Activated T-cell treated with anti-CD3 and anti-CD28 coated beads for 4 hours (primary cell): ENCODE results near the gene TSTD2.
"Not testable (repeated sequence)": the region's sequence is repeated elsewhere in the genome, so short reads cannot be mapped to it uniquely, and the experiment has no call there.

Source experiments
- DNase-seq: peaks from one replicate; pipeline ENCODE4 v3.0.0-alpha.2; 2020

The TSTD2 gene

GRCh38 chr9:97581590-97581989, 51.6 kb downstream of the TSTD2 start:
- not testable (repeated sequence) for DNase-seq

DNA sequence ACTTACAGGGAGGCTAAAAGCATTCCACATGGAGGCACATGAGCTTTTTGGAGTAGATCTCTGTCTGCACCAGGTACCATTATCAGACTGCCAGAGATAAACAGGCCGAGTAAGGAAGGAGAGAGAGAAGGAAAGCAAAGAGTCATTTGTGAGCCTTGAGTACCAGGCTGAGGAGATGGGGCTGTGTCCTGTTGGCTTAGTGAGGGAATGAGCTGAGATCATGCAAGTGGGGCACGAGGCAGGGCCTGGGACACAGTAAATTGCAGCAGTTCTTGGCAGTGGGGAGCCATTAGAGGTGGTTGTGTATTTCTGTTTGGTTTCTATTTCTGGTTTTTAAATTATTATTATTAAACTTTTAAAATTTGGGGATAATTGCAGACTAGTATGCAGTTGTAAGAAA, 53.3 kb downstream of the TSTD2 start:
- DNase-seq, result no peak

DNA sequence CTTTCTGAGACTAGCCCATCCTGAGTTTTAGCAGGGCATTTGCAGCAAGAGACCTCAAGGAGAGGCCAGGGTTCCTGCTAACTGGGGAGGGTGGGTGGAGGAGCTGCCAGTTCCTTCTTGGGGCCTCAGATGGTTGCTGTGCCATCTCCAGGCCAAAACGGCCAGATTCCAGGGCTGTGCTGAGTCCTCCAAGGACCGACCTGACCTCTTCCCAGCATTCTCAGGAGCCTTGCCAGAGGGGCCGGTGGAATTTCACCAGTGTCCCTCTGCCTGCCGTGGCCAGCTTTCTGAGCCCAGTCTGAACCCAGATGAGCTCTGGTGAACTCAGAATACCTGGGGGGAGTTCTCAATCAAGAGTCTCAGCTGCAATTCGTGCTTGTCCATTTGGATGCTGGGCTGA, 54.3 kb downstream of the TSTD2 start:
- no peak for DNase-seq

- DNase-seq, result no peak
Measured at GRCh38 chr9:97577051-97577450, 56.1 kb downstream of the TSTD2 start.

DNA sequence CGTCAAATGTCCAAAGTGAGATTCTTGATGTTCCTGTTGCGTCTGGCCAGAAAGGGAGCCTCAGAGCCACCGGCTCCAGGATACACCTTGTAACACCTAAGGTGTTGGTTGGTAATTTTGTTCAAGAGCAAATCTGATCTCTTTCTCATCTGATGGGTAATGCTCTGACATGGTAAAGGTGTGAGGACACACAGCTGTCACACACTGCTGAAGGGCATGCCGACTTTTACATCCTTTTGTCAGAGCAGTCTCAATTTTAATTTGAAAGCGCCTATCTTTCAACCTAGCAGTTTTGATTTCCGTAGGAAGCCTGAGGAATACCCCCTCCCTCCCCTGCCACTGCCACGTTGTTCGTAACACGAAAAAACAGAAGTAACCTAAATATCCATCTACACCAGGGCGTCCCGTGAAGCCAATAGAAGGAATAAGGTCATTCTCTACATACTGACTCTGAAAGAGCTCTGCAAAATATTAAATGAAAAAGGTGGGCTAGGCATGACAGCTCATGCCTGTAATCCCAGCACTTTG, 57.4 kb downstream of the TSTD2 start:
- no peak for DNase-seq

DNA sequence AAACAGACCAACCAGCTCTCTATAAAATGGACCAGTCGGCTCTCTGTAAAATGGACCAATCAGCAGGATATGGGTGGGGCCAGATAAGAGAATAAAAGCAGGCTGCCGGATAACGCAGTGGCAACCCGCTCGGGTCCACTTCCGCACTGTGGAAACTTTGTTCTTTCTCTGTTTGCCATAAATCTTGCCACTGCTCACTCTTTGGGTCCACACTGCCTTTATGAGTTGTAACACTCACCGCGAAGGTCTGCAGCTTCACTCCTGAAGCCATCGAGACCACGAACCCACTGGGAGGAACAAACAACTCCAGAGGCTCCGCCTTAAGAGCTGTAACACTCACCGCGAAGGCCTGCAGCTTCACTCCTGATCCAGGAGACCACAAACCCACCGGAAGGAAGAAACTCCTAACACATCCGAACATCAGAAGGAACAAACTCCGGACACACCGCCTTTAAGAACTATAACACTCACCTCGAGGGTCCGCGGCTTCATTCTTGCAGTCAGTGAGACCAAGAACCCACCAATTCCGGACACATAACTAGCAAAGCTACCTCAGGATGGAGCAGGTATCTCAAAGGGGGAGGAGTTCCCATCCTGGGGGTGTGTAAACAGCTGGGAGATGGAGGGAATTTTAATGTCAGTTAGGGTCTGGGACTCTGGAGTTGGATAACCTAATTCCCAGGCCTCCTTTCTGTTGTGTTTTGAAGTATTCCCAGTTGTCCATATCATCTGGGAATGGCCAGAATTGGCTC, 58.1 kb downstream of the TSTD2 start:
- not testable (repeated sequence) for DNase-seq

DNA sequence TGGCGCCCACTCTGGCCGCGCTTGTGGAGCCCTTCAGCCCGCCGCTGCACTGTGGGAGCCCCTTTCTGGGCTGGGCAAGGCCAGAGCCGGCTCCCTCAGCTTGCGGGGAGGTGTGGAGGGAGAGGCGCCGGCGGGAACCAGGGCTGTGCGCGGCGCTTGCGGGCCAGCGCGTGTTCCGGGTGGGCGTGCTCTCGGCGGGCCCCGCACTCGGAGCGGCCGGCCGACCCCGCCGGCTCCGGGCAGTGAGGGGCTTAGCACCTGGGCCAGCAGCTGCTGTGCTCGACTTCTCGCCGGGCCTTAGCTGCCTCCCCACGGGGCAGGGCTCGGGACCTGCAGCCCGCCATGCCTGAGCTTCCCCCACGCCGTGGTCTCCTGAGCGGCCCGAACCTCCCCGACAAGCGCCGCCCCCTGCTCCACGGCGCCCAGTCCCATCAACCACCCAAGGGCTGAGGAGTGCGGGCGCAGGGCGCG, 59.0 kb downstream of the TSTD2 start:
- not testable (repeated sequence) for DNase-seq

- no peak for DNase-seq
Measured at GRCh38 chr9:97573482-97574073, 59.6 kb downstream of the TSTD2 start.

DNA sequence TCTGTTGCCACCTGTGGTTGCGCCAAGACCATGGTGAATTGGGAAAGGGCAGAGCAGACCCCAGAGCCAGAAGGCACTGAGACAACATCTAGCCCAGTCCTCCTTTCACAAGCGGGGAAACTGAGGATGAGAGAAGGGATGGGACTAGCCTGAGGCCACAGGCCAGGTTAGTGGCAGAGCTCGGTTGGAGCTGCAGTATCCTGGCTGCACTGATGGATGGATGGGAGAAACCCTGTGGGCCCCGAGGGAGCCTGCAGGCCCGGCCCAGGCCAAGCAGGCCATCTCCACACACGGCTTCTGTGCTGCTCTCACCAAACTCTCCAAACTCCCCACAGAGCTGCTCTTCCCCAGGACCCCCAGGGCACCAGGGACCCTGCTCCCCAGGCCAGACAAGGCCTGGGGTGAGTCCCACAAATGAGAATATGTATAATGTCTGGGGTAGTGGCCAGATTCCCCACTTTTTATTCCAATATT, 60.2 kb downstream of the TSTD2 start:
- no peak for DNase-seq

GRCh38 chr9:97572196-97572891, 60.8 kb downstream of the TSTD2 start:
- no peak for DNase-seq

GRCh38 chr9:97571664-97572063, 61.5 kb downstream of the TSTD2 start:
- no peak for DNase-seq

GRCh38 chr9:97570899-97571298, 62.3 kb downstream of the TSTD2 start:
- DNase-seq, result no peak

- DNase-seq, result no peak
Measured at GRCh38 chr9:97568461-97569275, 64.5 kb downstream of the TSTD2 start.

- no peak for DNase-seq
Measured at GRCh38 chr9:97567894-97568202, 65.3 kb downstream of the TSTD2 start.

- no peak for DNase-seq
Measured at GRCh38 chr9:97567182-97567893, 65.8 kb downstream of the TSTD2 start.

DNA sequence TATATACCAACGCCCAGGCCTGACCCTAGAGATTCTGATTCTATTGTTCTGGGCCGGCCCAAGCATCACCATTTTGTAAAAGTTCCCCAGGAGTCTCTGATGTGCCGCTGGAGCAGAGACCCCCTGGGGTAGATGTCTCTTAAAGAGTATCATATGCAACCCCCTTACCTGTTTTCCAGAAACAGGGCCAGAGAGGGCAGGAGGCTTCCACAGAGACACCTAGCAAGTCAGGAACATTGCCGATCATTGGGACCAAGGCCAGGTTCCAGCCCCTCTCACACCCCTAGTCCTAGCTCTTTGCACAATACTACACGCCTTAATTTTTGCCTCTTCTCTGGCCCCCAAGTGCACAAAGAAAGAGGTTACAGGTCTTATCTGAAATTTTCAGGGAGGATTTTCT, 67.9 kb downstream of the TSTD2 start:
- no peak for DNase-seq

GRCh38 chr9:97564291-97565175, 68.6 kb downstream of the TSTD2 start:
- no peak for DNase-seq

GRCh38 chr9:97563458-97564135, 69.6 kb downstream of the TSTD2 start:
- no peak for DNase-seq

GRCh38 chr9:97562542-97562941, 70.6 kb downstream of the TSTD2 start:
- DNase-seq, result no peak

- DNase-seq, result no peak
Measured at GRCh38 chr9:97561501-97561900, 71.7 kb downstream of the TSTD2 start.

- no peak for DNase-seq
Measured at GRCh38 chr9:97560851-97561250, 72.3 kb downstream of the TSTD2 start.
